HG03575 (cell line): Measurements from ENCODE around the gene LRRC32.
"Not testable (repeated sequence)": the region's sequence is repeated elsewhere in the genome, so short reads cannot be mapped to it uniquely, and the experiment has no call there.

ENCODE experiments used
- ATAC-seq: cut with Tn5 transposase; IDR thresholded peaks from one replicate; pipeline ENCODE4 v1.9.1; 2021; ENCODE audit not compliant: unreplicated experiment, insufficient number of reproducible peaks, low FRiP score; ENCODE audit errors: extremely low read depth

LRRC32 gene

DNA sequence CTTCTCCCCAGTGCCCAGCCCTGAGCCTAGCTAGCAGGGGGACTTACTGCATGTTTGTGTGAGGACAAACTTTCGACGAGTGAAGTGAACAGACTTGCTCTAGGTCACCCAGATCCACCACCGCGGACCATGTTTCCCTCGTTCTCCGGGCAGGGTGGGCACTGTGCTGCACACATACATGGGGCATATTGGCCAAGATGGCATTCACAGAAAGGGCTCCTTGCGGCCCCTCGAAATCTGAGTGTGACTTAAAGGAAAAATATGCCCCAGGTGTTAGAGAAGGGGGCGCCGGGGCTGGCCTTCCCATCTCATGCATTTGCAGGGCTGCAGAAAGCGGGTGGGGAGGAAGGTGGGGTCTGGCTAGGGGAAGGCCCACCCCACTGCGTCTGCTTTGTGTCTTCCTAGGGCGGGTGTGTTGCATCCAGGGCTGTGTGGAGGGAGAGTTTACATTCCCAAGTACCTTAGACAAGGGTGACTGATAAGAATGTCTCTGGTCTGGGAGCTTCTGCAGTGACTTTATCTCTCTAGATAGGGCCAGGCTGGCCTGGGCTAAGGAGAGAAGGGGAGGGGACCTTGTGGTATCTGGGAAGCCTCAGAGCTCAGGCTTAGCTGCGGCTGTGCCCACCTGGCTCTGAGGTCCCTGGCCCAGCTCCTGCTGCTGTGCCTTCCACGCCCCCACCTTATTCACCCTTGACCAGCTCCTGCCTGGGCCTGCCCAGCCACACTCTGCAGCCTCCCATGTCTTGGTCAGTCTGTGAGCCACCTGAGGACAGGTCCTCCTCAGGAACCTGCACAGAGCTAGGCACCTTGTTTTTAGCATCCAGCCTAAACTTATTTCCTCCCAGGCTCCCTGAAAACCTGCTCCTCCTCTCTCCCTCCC, 45.8 kb downstream of the LRRC32 start:
- no peak for ATAC-seq

DNA sequence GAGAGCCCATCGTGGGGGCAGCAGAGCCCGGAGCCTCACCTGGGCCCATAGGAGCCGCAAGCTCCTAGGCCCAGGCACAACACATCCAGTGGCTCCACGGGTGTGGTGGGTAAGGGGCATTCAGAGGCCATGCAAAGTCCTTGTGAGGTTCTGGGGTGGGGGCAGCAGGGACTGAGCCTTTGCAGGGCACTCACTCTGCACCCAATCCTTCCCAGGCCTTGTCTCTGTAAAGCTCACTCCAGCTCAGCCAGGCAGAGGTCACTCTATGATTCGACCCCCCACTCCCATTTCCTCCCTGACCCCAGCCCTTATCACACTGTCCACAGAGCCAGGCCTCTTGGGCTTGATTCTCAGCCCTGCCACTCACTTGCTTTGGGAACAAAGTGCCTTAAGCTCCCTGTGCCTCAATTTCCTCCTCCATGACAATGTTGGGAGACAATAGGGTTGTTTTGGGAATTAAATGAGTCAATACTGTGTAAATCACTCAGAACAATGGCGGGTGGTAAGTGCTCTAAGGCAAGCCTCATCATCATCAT, 46.6 kb downstream of the LRRC32 start:
- no peak for ATAC-seq

DNA sequence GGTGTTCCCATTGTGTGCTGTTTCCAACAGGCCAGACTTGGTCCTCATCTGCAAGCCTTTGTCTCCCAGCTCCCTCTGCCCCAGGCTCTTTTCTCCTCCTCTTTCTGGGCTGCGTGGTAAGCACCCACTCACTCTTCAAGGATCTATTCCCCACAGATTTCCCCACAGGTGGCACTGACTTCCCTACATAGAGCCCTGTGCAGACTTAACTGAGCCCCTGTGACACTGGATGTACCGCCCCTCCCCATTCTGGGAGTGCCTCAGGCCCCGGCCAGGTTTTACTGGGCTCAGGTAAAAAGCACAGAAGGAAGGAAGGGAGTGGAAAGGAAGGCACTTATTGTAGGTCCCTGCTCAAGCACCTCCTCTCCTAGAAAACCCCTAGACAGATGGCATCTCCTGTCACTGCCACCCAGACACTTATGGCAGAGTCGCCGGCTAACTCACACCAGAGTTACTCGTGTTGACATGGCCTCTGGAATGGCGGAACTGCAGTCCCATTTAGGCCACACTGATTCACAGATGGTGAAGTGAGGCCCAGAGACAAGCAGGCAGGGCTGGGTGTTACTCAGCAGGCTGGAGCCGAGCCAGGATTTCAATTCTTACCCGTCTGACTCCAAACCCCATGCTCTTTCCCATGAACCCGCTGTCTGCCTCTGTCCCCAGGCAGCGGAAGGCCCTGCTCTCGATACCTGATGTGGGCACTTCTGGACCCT, 47.2 kb downstream of the LRRC32 start:
- ATAC-seq: no peak

DNA sequence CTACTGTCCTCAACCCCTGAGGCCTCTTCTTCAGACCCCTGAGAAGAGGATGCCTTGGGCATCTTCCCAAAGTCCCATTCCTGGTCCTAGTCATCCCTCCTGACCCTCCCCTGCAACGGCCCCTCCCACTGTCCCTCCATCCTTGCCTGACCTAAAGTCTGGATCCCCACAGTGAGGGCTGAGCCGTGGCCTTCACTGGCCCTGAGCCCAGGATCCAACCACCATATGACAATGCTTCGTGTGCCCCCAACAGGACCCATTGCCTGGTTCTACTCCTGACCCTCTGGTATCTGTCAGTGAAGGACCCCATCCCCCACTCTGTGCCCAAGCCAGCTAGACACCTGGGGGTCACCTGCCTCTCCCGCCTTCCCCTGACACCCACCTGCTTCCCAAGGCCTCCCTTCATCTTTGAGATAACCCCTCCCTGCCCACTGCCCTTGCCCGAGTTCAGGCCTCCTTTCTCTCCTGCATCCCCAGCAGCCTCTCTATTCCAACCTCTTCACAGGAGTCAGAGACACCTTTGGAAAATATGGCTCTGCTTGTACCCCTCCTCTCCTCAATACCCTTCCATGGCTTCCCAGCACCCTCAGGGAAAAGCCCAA, 48.0 kb downstream of the LRRC32 start:
- no peak for ATAC-seq

DNA sequence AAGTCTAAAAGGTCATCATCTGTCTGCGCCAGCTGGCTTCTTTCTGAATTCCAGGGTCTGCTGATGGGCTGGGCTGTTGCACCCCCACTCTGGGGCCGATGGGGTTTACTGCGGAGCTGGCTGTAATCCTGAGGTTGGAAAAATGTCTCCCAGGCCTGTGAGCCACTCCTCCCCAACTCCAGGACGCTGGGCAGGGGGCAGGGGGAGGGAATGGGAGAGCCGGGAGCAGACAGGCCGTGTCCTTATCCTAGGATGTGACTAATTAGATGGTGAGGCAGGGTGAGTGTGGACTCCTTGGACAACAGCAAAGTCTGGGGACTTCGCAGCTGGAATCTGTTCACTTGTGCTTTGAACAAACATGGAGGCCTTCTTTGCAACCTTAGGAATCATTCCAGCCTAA, 48.7 kb downstream of the LRRC32 start:
- ATAC-seq: no peak

DNA sequence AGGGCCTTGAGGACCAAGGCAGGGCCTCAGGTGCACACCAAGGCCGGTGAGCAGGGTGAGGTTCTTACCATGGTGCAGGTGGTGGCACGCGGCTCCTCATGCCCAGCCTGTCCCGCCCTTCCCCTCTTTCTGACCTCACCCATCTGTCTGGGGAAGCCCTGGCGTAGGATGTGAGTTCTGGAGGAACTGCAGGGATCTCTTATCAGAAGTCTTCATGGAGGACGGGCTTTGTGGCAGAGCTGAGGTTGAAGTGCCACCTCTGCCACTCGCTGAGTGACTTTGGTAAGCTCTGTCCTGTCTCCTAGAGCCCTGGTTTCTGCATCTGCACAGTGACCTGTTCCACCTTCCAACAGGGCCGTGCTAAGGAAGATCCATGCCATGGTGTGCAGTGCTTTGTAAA, 49.1 kb downstream of the LRRC32 start:
- no peak for ATAC-seq

DNA sequence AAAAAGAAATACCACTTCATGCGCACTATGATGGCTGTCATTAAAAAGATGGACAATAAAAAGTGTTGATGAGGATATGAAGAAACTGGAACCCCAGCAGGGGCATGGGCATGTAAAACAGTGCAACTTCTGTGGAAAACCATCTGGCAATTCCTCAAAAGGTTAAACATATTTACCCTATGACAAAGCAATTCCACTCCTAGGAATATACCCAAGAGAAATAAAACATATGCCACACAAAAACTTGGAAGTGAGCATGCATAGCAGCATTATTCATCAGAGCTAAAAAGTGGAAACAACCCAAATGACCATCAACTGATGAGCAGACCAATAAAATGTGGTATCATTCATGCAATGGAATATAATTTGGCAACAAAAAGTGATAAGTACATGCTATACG, 50.1 kb downstream of the LRRC32 start:
- ATAC-seq: no peak

DNA sequence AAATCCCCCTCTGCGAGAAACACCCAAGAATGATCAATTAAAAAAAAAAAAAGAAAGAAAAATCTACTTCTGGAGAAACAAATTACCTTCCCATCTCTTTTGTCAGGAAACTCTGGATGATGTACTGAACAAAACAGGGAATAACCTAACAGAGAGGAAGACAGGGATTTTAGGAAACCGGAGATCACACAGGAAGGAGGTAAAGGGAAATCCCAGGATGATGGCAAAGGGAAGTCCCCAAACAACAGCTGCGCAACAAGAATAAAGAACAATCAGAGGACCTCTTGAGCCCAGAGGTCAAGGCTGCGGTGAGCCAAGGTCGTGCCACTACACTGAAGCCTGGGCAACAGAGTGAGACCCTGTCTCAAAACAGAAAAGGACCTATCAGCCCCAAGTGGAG, 50.7 kb downstream of the LRRC32 start:
- ATAC-seq: not testable (repeated sequence)

DNA sequence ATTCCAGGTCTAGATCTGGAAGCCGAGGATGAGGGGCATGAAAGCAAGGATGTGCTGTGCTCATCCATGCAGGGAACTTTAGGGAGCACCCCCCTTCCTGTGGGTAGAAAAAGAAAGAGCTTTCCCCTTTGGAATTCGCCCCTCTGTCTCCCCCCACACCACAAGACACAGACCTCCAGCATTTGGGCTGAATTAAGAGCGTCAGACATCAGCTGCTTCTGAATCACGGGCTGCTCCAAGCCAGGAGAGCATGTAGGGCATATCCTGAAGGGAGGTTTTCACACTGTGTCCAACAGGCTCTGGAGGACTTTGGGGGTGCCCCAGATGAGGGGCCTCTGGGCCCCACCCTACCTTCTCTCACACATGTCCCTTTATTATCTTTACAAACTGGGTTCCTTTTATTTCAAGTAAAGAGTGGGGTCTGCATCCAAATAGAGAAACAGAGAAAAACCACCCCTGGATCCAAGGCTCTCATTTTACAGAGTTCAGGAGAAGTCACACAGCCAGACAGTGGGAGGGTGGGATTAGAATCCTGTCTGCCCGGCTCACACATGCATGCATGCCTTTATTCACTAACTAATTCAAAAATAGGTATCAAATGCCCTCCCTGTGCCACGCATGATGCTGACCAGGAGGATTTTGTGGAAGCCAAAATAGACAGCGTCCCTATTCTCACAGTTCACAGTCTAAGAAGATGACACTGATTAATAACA, 52.8 kb downstream of the LRRC32 start:
- no peak for ATAC-seq

DNA sequence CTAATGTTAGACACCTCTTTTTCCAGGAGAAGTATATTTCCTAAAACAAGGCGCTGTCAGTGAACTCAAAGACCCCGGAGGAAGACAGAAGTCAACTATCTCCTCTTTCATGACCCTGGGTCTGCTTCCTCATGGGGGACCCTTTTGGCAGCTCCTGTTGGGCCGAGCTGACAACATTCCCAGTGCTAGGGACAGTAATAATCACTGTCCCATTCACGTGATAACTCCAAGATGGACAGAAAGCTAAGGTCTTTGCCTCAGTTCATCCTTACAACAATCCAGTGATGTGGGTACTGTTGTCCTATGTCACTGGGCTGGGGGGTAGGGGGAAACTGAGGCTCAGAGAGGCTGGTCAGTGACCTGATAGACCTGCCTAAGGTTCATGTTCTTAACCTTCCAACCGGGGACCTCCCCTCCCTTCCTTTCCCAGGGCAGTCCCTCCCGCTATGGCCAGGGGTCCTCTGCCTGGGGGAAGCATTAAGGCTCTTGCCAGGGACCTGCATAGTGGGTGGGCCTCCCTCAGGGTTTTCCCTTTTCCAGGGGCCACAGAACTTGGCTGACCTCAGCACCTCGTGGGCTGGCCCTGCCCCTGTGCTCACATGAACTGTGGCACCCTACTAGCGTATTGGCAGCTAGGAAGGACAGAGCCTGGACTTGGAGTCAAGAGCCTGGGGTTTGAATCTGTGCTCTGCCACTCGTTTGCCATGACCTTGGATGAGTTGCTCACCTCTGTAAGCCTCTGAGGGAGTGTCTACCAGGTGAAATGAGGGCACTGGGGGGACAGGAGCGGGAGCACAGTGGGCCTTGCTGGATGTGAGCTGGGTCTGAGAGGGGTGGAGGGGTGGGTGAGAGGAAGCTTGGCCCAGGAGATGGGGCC, 53.6 kb downstream of the LRRC32 start:
- no peak for ATAC-seq

DNA sequence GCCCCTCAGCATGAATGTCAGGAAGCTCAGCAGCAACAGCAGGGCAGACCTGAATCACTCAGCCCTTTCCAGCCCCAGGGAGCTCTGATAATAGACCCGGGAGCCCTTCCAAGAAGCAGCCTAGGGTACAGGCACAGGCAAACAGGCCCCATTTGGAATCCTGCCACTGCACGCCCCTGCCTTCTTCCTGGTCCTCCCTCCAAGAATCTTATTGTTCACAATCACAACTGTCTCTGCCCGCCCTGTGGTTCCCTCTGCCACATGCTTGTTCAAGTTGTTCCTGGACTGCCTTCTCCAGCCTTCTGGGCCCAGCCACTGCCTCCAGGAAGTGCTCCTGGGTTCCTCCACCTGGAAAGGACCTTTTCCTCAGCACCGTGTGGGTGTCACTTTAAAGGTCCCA, 54.6 kb downstream of the LRRC32 start:
- no peak for ATAC-seq

DNA sequence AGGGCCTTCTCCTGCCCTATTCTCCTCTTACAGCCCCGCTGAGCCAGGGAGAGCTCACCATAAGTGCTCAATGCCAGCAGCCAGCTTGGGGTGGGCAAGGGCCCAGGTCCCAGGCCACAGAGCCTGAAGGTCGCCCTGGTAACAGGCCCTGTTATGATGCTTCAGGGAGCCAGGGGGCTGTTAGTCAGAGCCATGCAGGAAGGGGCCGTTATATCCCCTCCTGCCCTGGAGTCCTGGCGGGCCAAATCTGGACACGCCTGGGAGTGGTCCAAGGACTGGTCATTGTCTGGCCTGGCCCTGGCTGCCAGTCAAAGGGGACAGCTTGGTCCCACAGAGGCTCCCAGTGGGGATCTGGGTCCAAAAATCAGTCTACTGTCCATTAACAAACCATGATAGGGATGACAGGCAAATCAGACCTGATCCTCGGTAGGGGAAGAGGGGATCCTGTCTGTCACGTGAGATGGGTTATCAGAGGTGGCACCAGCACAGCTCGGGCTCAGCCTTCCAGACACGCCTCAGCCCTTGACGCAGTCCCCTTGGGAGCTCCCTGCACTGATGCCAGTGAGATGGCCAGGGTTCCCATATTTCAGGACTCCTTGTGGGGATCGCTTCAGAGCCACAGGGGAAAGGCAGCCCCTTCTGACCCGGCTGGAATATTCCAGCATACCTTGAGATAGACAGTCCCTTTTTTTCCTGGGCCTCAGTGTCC, 55.9 kb downstream of the LRRC32 start:
- no peak for ATAC-seq

DNA sequence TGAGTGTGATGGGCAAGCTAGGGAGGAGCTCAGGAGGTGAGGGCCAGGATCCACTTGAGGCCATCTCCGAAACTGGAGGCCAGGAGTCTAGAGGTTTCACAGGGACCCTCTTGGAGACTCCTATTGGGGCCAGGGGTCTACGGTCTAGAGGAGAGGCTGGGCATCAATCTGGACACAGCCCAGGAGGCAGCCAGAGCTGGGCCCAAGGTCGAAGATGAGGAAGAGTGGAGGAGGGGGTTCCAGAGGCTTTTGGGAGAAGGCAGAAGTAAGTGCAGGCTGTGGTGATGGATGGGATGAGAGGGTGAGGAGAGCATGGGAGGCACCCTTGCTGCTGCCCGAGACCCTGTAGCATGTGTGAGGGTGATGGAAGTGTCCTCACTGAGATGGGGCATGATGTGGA, 56.6 kb downstream of the LRRC32 start:
- ATAC-seq: no peak

DNA sequence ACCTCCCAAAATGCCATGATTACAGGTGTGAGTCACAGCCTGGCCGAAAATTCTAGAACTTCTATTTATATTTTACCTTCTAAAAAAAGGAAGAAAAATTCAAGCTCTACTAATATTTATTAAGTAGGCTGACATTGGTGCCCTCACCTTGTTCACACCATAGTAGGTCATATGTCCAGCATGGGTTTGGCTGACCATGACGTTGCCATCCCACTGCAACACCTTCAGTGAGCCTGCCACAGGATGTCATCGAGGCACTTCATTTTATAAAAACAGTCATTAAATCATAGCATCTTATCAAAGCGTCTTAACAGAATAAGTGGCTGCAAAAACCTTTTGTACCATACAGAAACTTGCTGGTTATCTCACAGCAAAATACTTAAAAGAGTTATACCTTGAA, 58.3 kb downstream of the LRRC32 start:
- ATAC-seq: no peak

DNA sequence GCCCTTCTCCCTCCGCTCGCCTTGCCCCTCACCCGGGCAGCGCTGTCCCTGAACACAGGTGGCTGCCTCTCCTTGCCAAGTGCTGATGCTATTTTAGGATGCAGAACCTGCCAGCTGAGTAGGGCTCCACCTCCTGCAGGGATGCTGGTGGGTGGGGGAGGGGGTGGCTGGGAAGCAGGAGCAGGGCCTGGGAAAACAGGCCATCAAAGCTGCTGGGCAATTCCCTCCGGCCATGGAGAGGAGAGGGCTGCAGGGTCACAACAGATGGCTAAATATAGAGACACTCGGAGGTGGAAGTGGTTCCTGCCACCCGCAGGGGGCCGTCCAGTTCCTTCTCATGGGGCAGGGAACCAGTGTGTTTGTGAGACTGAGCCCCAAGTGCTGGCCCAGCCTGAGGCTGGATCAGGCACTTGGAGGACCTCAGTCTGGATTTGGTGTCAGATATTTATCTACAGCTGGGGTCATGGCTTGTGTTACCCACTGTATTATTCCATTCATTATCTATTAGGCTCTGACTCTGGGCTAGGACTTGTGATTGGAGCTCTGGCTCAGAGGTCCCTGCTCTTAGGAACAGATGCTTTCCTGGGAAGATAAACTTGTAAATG, 59.6 kb downstream of the LRRC32 start:
- ATAC-seq: no peak

DNA sequence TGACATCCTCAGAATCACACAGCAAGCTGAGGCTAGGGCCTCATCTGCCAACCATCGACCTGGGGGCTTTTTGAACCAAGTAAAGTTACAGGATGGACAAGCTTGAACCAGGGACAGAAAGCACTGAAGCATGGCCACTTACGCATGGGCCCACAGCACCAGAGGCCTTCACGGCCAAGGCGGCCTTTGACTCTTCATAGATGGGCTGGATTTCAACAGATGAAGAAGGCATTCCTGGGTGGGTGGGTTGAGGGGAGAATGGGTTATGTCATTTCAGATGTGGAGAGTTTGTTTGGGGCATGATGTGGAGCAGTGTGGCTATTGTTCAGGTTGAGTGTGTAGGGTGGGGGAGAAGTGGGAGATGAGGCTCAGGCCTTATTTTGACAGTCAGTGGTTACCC, 60.2 kb downstream of the LRRC32 start:
- no peak for ATAC-seq

DNA sequence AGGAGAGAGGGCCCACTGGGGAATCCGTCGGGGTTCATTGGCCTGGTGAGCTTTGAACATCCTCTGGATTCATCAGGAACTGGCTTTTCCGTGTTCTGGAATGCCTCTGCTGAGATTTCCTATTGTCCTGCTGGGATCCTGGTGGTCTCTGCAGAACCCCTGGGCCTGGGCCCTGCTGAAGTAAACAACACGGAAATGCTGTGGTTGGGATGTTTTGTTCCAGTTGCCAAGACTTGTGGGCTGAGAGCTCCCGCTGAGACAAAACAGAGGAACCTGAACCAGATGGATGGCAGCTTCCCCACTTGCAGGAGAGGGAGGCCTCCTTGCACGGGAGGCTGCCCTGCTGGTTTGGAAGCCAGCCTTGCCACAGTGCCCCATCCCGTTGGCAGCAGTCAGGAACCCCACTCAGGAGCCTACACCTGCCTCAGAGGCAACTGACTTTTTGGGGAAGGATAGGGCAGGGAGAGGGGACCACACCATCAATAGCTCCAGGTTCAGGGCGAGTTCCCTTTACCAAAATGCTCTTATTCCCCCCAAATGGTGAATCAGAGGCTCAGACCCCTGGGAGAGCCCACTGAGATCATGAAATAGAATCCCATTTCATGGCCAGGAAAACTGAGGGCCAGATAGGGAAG, 60.7 kb downstream of the LRRC32 start:
- no peak for ATAC-seq
